GM21360 (cell line): ENCODE results near the gene LILRB3.
"Not testable (repeated sequence)": the region's sequence is repeated elsewhere in the genome, so short reads cannot be mapped to it uniquely, and the experiment has no call there.

Source experiments
- ATAC-seq: cut with Tn5 transposase; IDR thresholded peaks from one replicate; pipeline ENCODE4 v1.9.1; 2021; ENCODE audit warnings: mild to moderate bottlenecking, moderate library complexity; ENCODE audit not compliant: unreplicated experiment

Gene LILRB3

DNA sequence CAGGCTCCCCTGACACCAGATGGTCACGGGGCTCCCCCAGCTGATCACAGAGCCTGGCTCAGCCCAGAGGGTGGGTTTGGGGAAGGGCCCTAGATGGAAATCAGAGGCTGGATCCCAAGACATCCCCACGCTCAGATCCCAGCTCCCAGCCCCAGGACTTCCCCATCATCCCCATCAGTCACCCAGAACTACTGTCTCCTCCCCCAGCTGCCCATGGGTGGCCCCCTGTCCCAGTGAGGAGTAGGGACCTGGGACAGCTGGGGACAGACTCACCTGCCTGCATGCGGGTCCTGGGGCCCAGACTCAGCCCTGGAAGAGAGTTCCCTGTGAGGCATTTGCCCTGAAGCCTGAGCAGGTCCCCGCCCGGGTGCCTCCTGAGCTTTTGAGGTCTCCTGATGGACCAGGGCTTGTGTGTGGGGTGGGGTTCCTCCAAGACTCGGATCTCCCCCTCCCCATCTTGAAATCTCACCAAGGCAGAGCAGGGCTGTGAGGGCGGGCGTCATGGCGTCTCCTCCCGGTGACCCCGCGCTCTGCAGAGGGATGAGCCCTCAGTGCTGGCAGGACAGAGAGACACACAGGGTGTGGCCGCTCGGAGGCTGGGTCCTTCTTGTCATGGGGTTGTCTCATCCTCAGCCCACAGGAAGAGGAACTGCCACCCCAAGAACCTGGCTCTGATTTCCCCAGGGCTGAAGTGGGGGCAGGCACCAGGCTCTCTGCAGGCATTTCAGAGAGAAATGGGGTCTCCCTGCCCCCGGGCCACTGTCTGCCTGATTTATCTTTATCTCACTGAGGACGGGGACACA lies at the start of gene LILRB3:
Gene LILRB3, minus strand, starts transcription at position 534 of the 803 bp plus-strand sequence. Its CDS starts 31 bp downstream, at position 503.
- ATAC-seq, result not testable (repeated sequence)

DNA sequence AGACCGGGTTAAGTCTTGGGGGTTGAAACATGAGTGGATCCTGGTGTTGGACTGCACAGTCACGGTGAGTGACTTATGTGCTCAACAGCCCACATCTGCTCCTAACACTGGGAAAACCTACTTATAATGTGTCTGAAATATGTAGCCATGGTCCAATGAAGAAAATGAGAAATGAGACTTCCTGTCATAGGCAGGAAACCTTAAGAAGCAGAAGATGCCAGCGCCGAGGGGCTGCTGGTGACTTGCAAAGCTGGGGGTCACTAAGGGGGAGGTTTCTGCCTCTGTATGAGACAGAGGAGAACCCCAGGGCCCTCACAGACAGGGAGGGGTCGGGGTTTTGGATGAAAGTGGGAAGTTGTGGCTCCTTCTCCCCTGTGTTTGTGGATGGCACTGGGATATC lies 49.4 kb upstream of the LILRB3 start:
- ATAC-seq, result not testable (repeated sequence)

DNA sequence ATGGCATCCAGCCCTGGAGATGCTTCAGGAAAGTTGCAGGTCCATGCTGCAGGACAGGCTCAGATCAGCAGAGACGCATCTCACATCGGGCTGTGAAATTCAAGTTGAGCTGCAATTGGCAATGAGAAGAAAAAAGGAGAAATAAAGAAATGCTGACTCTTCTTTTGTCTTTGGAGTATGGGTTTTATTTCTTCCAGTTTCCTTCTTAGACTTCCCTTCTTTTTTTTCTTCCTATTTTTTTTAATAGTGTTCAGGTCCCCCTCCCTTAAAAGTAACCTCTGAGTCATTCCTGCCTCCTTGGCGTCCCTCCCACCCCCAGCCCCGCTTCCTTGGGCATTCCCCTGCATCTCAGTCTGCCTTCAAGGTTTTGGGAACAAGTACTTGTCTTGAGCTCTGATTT lies 48.8 kb upstream of the LILRB3 start:
- not testable (repeated sequence) for ATAC-seq

DNA sequence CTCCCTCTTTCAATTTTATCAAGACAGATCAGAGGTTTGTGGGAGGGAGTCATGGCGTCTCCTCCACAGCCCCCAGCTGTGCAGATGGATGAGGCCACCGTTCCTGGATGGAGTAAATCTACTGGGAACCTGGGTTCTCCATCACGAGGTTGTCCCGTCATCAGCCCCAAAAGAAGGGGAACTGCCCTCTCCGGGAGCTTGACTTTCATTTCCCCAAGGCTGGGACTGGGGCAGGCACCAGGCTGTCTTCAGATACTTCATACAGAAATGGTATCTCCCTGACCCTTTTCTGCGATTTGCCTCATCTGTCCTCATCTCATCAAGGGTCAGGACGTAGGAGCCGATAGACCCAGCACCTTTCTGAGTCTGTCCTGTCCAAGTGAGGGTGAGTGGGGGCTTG lies 48.3 kb upstream of the LILRB3 start:
- no peak for ATAC-seq

DNA sequence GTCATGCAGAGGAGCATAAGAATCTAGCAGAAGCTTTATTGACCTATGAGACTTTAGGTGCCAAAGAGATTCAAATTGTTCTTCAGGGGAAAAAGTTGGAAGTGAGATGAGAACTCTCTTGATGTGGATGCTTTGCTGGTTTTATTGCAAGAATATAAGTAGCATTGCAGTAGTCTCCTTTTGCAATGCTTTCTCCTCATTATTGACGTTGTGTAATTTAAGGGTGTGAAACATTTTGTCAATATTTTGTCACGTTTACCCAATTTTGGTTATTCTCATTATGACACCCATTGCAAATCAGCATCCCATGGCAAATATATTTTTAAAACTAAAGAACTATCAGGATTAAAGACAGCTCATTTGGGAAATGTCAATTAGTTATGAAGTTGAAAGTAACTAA lies 46.1 kb upstream of the LILRB3 start:
- ATAC-seq, result no peak

DNA sequence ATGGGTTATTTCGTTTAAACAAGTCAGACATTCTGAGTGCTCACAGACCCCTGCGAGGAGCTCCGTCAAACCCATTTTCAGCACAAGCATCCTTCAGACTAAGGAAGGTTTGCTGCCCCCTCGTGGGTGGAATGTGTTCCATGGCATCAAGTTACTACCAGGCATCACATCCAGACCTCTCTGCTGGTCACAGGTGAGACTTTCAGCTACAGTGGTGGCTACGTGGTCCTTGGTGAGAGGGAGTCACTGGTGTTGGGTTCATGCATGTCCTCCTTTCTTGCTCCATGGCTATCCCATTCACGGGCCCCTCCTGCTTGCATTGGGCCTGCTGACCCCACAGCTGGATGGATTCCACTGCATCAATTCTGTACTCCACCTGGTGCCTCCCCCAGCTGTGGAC lies 43.3 kb upstream of the LILRB3 start:
- ATAC-seq, result no peak

DNA sequence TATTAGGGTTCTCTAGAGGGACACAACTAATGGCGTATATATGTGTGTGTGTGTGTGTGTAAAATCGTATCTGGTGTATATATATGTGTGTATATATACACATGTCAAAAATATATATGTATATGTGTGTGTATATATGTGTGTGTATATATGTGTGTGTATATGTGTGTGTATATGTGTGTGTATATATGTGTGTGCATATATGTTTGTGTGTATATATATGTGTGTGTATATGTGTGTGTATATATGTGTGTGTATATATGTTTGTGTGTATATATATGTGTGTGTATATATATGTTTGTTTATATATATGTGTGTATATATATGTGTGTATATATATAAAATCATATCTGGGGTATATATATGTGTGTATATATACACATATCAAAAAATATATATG lies 39.7 kb upstream of the LILRB3 start:
- no peak for ATAC-seq

DNA sequence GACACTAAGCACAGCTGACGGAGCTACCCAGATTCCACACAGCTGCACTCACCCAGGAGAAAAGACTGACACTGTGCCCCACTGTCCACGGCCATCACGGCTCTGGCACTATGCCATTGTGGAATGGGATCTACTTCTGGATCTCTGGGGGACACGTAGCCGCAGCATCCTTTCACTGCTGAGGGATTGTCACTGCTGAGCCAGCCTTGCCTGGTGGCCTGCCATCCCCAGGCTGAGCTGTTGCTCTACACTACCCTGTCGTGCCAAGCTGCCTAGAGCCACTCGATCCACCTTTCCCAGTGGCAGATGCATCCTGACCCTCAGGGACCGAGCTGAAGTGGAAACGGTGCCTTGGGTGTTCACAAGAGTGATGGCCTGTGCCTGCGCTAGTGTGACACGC lies 39.3 kb upstream of the LILRB3 start:
- no peak for ATAC-seq

DNA sequence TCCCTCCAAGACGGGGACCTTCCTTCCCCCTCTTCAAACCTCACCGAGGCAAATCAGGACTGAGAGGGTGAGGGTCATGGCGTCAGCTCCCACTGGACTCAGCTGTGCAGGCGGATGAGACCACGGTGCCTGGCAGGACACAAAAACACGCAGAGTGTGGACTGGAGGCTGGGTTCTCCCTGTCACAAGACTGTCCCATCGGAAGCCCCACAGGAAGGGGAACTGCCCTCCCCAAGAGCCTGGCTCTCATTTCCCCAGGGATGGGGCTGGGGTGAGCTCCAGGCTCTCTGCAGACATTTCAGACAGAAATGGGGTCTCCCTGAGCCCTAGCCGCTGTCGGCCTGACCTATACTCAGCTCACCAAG lies 34.3 kb upstream of the LILRB3 start, which contains the start of gene LILRB5:
Gene LILRB5, minus strand, starts transcription at position 158 of the 365 bp plus-strand sequence. Its CDS starts 80 bp downstream, at position 78.
- no peak for ATAC-seq

DNA sequence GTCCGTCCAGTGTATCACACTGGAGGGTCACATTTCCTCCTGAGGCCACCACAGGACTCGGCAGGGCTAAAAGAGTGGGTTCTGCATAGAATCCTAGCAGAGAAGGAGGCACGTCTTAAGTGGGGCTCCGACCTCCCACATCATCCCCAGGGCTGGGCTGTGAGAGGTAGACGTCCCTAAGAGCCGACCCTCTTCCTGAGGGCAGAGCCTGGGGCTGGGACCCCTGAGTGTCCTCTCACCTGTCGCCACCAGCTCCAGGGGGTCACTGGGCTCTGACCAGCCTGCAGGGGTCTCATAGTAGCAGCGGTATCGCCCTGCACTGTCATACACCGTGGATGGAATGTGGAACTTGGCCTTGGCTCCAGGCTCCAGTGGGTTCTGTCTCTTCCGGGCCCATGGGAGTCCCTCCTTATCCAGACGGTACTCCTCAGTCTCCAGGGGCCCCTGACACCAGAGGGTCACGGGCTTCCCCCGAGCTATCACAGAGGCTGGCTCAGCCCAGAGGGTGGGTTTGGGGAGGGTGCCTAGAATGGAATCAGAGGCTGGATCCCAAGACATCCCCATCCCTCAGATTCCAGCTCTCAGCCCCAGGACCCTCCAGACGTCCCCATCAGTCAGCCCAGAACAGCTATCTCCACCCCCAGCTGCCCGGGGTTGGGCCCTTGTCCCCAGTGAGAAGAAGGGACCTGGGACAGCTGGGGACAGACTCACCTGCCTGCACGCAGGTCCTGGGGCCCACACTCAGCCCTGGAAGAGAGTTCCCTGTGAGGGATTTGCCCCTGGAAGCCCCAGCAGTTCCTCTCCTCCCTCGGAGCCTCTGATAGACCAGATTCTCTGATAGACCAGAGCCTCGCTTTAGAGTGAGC lies 33.7 kb upstream of the LILRB3 start:
- ATAC-seq, result no peak

DNA sequence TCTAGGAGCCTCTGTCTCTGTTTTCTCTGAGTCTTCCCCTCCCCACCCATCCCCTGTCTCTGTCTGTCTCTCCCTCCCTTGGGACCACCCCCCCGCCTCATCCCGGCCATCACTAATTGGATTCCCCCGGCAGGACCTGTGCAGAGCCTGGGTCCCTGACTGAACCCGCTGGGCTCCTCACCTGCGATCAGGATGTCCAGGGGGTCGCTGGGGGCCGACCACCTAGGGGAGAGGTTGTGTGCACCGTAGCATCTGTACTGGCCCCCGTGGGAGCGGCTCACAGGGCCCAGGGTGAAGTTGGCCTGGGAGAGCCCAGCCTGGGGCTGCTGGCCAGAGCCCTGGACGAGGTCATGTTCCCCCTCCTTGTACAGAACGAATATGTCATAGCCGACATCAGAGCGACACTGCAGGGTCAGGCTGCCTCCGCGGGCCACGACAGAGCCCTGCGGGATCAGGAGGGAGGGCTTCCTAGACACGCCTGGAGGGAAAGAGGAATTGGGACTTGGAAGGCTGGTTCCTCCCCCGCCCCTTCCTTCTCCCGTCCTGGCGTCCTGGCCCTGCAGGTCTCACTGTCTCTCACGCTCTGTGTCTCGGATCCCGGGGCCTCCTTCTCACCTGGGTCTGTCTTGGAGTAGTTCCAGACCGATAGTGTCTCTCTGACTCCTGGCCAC lies 32.4 kb upstream of the LILRB3 start:
- no peak for ATAC-seq

DNA sequence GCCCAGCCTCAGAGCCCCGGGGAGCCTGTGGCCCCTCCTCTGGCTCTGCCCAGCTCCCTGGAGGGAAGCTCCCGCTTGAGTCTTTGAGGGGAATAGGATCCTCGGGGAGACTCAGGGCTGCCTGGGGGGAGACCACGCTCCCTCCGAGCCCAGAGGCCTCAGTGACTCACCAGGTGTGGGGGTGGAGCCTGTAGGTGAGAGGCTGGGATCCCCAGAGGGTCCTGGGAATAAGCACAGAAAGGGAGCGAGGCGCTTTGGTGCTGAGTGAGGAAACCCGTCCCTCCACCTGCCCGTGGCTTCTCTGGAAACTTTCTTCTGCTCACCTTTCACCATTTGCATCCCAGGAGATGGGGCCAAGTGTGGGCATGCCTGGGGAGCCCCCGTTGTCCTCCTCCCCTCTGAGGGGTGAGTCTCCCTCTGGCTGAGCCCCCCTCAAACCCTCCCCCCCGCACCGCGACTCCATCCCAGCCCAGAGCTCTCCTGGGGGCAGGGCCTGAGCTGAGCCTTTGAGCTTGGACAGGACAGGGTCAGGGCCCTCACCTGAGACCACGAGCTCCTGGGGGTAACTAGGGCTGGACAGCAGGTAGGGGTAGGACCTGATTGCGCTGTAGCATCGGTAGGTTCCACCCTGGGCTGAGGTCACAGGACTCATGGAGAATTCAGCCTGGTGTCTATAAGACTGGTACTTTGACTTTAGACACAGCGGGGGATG lies 31.5 kb upstream of the LILRB3 start:
- ATAC-seq, result no peak

DNA sequence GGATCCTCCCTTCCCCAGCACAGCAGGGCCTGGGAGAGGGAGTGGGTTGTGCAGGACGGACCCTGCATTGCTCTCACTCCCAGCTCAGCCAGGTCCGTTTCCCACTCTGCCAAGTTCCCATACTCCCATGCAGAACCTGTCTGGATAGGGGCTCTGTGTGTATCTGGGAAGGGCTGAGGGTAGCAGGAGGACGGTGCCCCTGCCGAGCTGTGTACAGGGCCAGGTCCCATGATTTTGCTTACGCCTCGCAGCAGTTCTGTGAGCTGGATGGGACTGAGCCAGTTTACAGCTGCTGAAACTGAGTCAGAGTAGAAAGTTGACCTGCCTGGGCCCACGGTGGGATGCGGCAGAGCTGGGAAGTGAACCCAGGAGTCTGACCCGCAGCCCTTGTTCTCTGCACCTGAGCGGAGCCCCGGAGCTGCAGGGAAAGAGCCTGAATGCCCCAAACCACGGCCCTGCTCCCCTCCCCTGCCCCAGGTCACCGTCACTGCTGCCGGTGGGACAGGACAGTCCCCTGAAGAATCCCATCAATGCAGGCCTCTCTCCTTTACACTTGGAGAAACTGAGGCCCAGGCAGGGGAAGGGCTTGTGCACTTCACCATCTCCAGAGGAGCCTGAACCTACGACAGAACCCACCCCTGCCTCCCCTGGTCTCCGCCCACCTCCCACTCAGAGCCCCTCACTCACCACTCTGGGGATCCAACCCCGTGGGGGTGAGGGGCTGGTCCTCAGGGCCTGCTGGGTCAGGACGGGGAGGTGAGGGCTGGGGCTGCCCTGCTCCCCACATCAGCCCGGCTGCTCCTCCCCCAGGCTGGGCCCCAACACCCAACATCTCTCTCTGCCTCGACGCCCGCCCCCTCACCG lies 30.8 kb upstream of the LILRB3 start:
- ATAC-seq, result no peak

DNA sequence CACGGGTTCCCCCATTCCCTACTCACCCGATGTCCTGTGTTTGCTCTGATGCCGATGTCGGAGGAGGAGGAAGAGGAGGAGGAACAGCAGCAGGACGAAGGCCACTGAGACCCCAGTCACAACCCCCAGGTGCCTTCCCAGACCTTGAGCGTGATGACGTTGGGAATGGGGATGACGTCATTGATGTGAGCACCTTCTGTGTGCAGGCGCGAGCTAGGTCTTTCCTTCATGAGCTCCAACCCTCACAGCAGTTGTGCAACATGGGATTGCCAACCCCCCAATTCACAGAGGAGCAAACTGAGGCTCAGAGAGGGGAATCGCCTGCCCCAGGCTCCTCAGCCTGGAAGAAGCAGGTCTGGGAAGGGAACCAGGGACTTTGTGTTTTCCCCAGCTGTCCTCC lies 30.0 kb upstream of the LILRB3 start:
- ATAC-seq, result no peak

DNA sequence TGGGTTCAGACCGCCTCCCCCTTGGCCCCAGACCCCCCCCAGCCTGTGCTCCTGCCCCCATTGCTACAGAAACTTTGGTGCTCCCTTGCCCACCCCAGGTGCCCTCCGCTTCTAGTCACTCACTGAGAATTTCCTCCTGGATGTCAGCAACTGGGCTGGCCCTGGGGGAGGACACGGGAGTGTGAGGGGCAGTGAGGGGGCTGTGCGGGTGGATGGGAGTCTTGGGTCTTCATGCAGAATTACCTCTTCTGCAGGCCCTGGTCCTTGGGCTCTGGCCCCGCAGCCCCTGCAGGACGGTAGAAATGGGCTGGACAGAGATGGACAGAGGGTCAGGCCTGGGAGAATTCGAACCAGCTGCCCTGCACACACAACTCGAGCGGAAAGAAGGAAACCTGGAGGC lies 29.4 kb upstream of the LILRB3 start:
- ATAC-seq, result no peak

DNA sequence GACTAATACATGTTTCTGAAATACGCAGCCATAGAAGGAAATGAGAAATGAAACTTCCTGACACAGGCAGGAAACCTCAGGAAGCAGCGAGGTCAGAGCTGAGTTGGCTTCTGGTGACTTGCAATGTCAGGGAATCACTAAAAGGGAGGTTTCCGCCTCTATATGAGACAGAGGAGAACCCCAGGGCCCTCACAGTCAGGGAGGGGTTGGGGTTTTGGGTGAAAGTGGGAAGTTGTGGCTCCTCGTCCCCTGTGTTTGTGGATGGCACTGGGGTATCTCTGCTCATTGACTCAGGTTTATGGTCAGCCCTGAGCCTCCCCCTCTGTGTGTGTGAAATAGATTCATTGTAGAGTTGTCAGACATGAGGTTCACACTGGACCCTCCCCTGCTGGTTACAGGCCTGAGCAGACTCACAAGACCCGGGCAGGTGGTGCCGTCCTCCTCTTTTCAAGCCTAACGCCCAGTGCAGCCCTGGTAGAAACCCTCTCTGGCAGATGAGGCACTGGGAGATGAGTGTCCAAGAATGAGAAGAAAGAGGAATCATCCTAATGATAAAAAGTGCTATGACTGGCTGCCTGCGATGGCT lies 25.3 kb upstream of the LILRB3 start:
- ATAC-seq, result no peak

DNA sequence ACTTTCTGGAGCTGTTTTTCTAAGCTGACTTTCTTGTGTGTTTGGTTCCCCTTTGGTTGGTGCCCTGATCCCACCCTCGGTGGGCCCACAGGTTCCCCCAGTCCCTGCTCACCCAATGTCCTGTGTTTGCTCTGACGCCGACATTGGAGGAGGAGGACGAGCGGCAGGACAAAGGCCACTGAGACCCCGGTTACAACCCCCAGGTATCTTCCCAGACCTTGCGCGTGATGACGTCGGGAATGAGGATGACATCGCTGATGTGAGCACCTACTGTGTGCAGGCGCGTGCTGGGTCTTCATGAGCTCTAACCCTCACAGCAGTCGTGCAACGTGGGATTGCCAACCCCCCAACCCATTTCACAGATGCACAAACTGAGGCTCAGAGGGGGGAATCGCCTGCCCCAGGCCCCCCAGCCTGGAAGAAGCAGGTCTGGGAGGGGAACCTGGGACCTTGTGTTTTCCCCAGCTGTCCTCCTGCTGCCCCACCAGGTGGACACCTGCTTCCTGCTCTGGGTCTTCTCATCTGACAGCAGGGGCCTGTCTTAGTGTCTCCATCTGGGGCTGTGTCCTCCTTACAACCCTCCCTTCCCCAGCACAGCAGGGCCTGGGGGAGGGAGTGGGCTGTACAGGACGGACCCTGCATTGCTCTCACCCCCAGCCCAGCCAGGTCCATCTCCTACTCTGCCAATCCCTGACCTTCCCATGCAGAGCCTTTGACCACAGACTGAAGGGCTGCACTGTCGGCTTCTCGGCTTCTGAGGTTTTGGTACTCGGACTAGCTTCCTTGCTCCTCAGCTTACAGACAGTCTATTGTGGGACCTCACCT lies 24.5 kb upstream of the LILRB3 start:
- ATAC-seq, result no peak

DNA sequence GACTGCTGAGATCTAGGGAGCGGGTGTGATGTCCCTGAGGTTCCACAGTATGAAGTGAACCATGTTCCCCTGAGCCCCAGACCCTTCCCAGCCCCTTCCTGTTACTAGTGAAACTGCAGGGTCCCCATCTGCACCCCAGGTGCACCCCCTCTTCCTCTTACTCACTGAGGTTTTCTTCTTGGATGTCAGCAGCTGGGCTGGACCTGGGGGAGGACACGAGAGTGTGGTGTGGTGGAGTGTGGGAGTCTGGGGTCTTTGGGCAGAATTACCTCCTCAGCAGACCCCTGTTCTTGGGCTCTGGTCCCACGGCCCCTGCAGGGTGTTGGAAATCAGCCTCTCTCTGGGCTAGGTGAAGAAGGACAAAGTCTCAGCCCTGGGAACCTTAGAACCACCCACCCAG lies 23.1 kb upstream of the LILRB3 start:
- no peak for ATAC-seq

DNA sequence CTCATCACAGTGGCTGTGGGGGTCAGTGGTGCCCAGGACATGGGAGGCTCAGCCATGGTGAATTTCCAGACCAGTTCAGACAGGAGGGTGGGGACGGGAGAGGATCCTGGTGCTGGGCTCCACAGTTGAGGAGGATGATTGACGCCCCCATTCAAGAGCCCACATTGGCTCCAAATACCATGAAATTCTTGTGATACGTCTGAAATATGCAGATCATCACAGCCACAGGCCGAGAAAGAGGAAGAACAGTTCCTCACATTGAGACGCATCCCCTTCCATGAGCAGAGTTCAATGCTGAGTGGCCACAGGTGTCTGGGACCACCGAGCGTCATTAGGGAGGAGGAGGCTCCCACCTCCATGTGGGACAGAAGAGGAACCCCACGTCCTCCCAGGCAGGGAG lies 21.0 kb upstream of the LILRB3 start:
- not testable (repeated sequence) for ATAC-seq
